ENCODE data around the gene GPR173.
A peak's percentile ranks its signal among the peaks of the same experiment; 100 is the strongest.

Gene GPR173

GRCh38 chrX:53048169-53049126, at the start of gene GPR173:
Gene GPR173 (plus strand): TSS chrX:53048789. CDS start chrX:53076622, 27,833 bp downstream.
- Mint-ChIP-seq H3K27ac (no peak within 1 kb of the TSS), H3K9me3 (no peaks in the 10 kb centered on the region), H3K4me3 (no peak within 1 kb of the TSS), H3K27me3 (peaks cover 9% of the 10 kb centered on the region), H3K4me1 (no peaks in the 10 kb centered on the region), H3K36me3 (no peaks in the 10 kb centered on the region)
- ATAC-seq (ENCODE audit: low read depth) (no peak), DNase-seq (ENCODE audit: low spot score in 2 of 2) (no peak)

GRCh38 chrX:53000447-53001135, 48.0 kb upstream of the GPR173 start:
- no peaks in the 10 kb centered on the region for H3K9me3 Mint-ChIP-seq
- no peak overlapping the region for H3K27ac Mint-ChIP-seq
- ATAC-seq (ENCODE audit: low read depth) (peak; percentile 41), DNase-seq (ENCODE audit: low spot score in 2 of 2) (no peak)
- peaks cover 7% of the 10 kb centered on the region for H3K4me1 Mint-ChIP-seq
- H3K27me3 Mint-ChIP-seq = peaks cover under 1% of the 10 kb centered on the region
- H3K4me3 Mint-ChIP-seq = peak overlapping the region; percentile 80
- H3K36me3 Mint-ChIP-seq = no peaks in the 10 kb centered on the region

GRCh38 chrX:53001958-53002357, 46.6 kb upstream of the GPR173 start:
- Mint-ChIP-seq H3K4me3 (no peak overlapping the region), H3K4me1 (peaks cover 4% of the 10 kb centered on the region), H3K27ac (no peak overlapping the region), H3K27me3 (peaks cover 1% of the 10 kb centered on the region), H3K36me3 (no peaks in the 10 kb centered on the region), H3K9me3 (no peaks in the 10 kb centered on the region)
- ATAC-seq (ENCODE audit: low read depth) (no peak), DNase-seq (ENCODE audit: low spot score in 2 of 2) (no peak)

- no peak for ATAC-seq (ENCODE audit: low read depth)
- H3K9me3 Mint-ChIP-seq = no peaks in the 10 kb centered on the region
- H3K36me3 Mint-ChIP-seq = no peaks in the 10 kb centered on the region
- no peak overlapping the region for H3K4me3 Mint-ChIP-seq
- peaks cover 5% of the 10 kb centered on the region for H3K27me3 Mint-ChIP-seq
- no peak for DNase-seq (ENCODE audit: low spot score in 2 of 2)
- H3K27ac Mint-ChIP-seq = no peak overlapping the region
- H3K4me1 Mint-ChIP-seq = peaks cover 4% of the 10 kb centered on the region
Measured at GRCh38 chrX:53003111-53003510, 45.5 kb upstream of the GPR173 start.

- Mint-ChIP-seq H3K36me3 (no peaks in the 10 kb centered on the region), H3K9me3 (no peaks in the 10 kb centered on the region), H3K27ac (no peak overlapping the region), H3K4me3 (no peak overlapping the region), H3K27me3 (peaks cover 6% of the 10 kb centered on the region), H3K4me1 (peaks cover 4% of the 10 kb centered on the region)
- no peak for DNase-seq (ENCODE audit: low spot score in 2 of 2)
- no peak for ATAC-seq (ENCODE audit: low read depth)
Measured at GRCh38 chrX:53004038-53004437, 44.6 kb upstream of the GPR173 start.

- Mint-ChIP-seq H3K27me3 (peaks cover 6% of the 10 kb centered on the region), H3K9me3 (no peaks in the 10 kb centered on the region), H3K36me3 (no peaks in the 10 kb centered on the region), H3K4me1 (peaks cover 4% of the 10 kb centered on the region), H3K4me3 (no peak overlapping the region), H3K27ac (no peak overlapping the region)
- ATAC-seq (ENCODE audit: low read depth) = no peak
- DNase-seq (ENCODE audit: low spot score in 2 of 2) = no peak
Measured at GRCh38 chrX:53004811-53005210, 43.8 kb upstream of the GPR173 start.

GRCh38 chrX:53005327-53005726, 43.3 kb upstream of the GPR173 start:
- Mint-ChIP-seq H3K27me3 (peaks cover 6% of the 10 kb centered on the region), H3K4me1 (peaks cover 4% of the 10 kb centered on the region), H3K27ac (no peak overlapping the region), H3K4me3 (no peak overlapping the region), H3K36me3 (no peaks in the 10 kb centered on the region), H3K9me3 (no peaks in the 10 kb centered on the region)
- no peak for ATAC-seq (ENCODE audit: low read depth)
- DNase-seq (ENCODE audit: low spot score in 2 of 2) = no peak

- no peak for ATAC-seq (ENCODE audit: low read depth)
Measured at GRCh38 chrX:53009032-53009431, 39.6 kb upstream of the GPR173 start.

GRCh38 chrX:53013291-53013690, 35.3 kb upstream of the GPR173 start:
- no peak overlapping the region for H3K27ac Mint-ChIP-seq
- DNase-seq (ENCODE audit: low spot score in 2 of 2) = no peak
- ATAC-seq (ENCODE audit: low read depth) = no peak
- H3K36me3 Mint-ChIP-seq = peaks cover 1% of the 10 kb centered on the region
- H3K27me3 Mint-ChIP-seq = peaks cover 1% of the 10 kb centered on the region
- H3K9me3 Mint-ChIP-seq = no peaks in the 10 kb centered on the region
- peaks cover 2% of the 10 kb centered on the region for H3K4me1 Mint-ChIP-seq
- H3K4me3 Mint-ChIP-seq = no peak overlapping the region

More at GRCh38 chrX:53009032-53009431, 39.6 kb upstream of the GPR173 start:
- H3K4me3 Mint-ChIP-seq = no peak overlapping the region
- H3K36me3 Mint-ChIP-seq = no peaks in the 10 kb centered on the region
- H3K4me1 Mint-ChIP-seq = no peaks in the 10 kb centered on the region
- H3K9me3 Mint-ChIP-seq = no peaks in the 10 kb centered on the region
- H3K27me3 Mint-ChIP-seq = peaks cover 6% of the 10 kb centered on the region
- no peak overlapping the region for H3K27ac Mint-ChIP-seq
- no peak for DNase-seq (ENCODE audit: low spot score in 2 of 2)

GRCh38 chrX:53018627-53019026, 30.0 kb upstream of the GPR173 start:
- Mint-ChIP-seq H3K27ac (no peak overlapping the region), H3K9me3 (no peaks in the 10 kb centered on the region), H3K36me3 (peaks cover 1% of the 10 kb centered on the region), H3K4me3 (no peak overlapping the region), H3K4me1 (peaks cover 2% of the 10 kb centered on the region), H3K27me3 (peaks cover 1% of the 10 kb centered on the region)
- no peak for DNase-seq (ENCODE audit: low spot score in 2 of 2)
- no peak for ATAC-seq (ENCODE audit: low read depth)

- Mint-ChIP-seq H3K4me3 (no peak overlapping the region), H3K27ac (no peak overlapping the region), H3K4me1 (peaks cover 2% of the 10 kb centered on the region), H3K9me3 (no peaks in the 10 kb centered on the region), H3K27me3 (peaks cover 1% of the 10 kb centered on the region), H3K36me3 (no peaks in the 10 kb centered on the region)
- DNase-seq (ENCODE audit: low spot score in 2 of 2) (no peak), ATAC-seq (ENCODE audit: low read depth) (no peak)
Measured at GRCh38 chrX:53022381-53022780, 26.2 kb upstream of the GPR173 start.

- Mint-ChIP-seq H3K9me3 (no peaks in the 10 kb centered on the region), H3K4me3 (no peak overlapping the region), H3K36me3 (no peaks in the 10 kb centered on the region), H3K27me3 (no peaks in the 10 kb centered on the region), H3K27ac (no peak overlapping the region), H3K4me1 (no peaks in the 10 kb centered on the region)
- DNase-seq (ENCODE audit: low spot score in 2 of 2) (no peak), ATAC-seq (ENCODE audit: low read depth) (no peak)
Measured at GRCh38 chrX:53028678-53029077, 19.9 kb upstream of the GPR173 start.

GRCh38 chrX:53031380-53031779, 17.2 kb upstream of the GPR173 start:
- peaks cover 4% of the 10 kb centered on the region for H3K27me3 Mint-ChIP-seq
- ATAC-seq (ENCODE audit: low read depth) (no peak), DNase-seq (ENCODE audit: low spot score in 2 of 2) (no peak)
- H3K36me3 Mint-ChIP-seq = no peaks in the 10 kb centered on the region
- no peaks in the 10 kb centered on the region for H3K9me3 Mint-ChIP-seq
- no peak overlapping the region for H3K4me3 Mint-ChIP-seq
- H3K27ac Mint-ChIP-seq = no peak overlapping the region
- H3K4me1 Mint-ChIP-seq = no peaks in the 10 kb centered on the region

GRCh38 chrX:53036149-53036548, 12.4 kb upstream of the GPR173 start:
- H3K9me3 Mint-ChIP-seq = no peaks in the 10 kb centered on the region
- DNase-seq (ENCODE audit: low spot score in 2 of 2) (no peak), ATAC-seq (ENCODE audit: low read depth) (no peak)
- H3K4me3 Mint-ChIP-seq = no peak overlapping the region
- no peak overlapping the region for H3K27ac Mint-ChIP-seq
- no peaks in the 10 kb centered on the region for H3K4me1 Mint-ChIP-seq
- peaks cover 6% of the 10 kb centered on the region for H3K27me3 Mint-ChIP-seq
- no peaks in the 10 kb centered on the region for H3K36me3 Mint-ChIP-seq

Data from memory B cell (primary cell).